HG03558 (cell line): ENCODE data around the gene IL13RA2.

Experiments used
- ATAC-seq: cut with Tn5 transposase; IDR thresholded peaks from one replicate; pipeline ENCODE4 v1.9.1; 2021; ENCODE audit warnings: moderate number of reproducible peaks; ENCODE audit not compliant: unreplicated experiment; ENCODE audit errors: extremely low read depth

The IL13RA2 gene

GRCh38 chrX:114999906-115000305 lies 17.5 kb downstream of the IL13RA2 start:
- no peak for ATAC-seq

GRCh38 chrX:114997779-114998178 lies 19.6 kb downstream of the IL13RA2 start:
- no peak for ATAC-seq

GRCh38 chrX:114985967-114986592 lies 31.3 kb downstream of the IL13RA2 start:
- no peak for ATAC-seq

DNA sequence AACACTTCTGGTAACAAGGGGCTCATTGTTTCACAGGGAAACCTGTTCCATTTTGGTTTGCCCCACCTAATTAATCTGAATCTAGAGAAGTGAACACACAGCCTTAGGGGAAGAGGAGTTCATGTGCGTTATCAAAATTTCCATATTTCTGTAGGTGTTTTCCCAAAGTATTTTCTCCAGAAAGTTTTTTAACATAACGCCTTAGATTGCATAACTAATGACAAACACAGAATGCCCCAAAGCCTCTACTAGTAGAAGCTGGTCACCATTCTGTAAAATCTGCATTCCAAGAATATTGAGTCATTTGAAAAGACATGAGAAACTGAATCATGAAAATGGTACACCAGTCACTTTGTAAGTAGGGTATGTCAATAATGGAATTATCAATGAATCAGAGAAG lies 41.1 kb downstream of the IL13RA2 start:
- ATAC-seq: no peak

- no peak for ATAC-seq
Measured at GRCh38 chrX:114973013-114973412, 44.4 kb downstream of the IL13RA2 start.

DNA sequence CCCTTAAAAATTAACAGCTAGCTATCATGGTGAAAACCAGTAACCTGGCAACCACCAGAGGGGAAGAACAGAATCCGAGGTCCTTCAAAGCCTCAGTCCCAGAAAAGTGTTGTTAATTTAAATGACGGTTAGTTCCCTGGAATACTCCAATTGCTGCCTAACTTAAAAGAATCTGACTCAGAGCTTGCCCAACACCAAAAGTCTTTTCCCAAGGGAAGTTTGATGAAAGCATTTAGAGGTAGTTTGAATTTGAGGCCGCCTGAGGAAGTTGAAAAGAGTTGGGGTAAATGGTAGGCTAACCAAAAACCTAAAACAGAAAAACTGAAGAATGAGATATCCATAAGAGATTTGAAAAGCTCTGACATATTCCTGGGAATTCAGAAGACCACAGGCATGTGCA lies 46.6 kb downstream of the IL13RA2 start:
- ATAC-seq: no peak

GRCh38 chrX:114964374-114964773 lies 53.0 kb downstream of the IL13RA2 start:
- no peak for ATAC-seq

- ATAC-seq: no peak
Measured at GRCh38 chrX:114962209-114962608, 55.2 kb downstream of the IL13RA2 start.

DNA sequence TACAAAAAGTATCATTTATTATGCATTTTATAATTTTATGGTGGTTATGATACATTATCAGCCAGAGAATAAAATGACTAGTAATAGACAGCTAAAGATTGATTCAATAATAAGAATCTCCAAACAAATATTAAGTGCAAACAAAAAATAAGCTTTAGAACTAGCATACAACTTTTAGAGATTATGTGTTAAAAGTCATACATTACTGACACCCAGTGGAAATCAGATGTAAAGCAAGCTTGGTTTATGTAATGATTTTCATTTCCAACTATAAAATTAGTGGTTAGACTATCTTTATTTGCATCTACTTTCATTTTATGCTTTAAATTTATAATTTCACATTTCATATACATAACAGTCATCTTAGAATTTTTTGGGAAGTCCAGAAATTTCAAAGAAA lies 57.7 kb downstream of the IL13RA2 start:
- no peak for ATAC-seq
